Measurements from ENCODE around the gene IGSF3.
"Not testable (repeated sequence)": the region's sequence is repeated elsewhere in the genome, so short reads cannot be mapped to it uniquely, and the experiment has no call there.

IGSF3 gene

GRCh38 chr1:116663821-116664220 lies 3.7 kb downstream of the IGSF3 start:
- no peak overlapping the region for H3K27ac ChIP-seq
- no peaks in the 10 kb centered on the region for H3K9me3 ChIP-seq
- TF ChIP-seq, protein P1, sequence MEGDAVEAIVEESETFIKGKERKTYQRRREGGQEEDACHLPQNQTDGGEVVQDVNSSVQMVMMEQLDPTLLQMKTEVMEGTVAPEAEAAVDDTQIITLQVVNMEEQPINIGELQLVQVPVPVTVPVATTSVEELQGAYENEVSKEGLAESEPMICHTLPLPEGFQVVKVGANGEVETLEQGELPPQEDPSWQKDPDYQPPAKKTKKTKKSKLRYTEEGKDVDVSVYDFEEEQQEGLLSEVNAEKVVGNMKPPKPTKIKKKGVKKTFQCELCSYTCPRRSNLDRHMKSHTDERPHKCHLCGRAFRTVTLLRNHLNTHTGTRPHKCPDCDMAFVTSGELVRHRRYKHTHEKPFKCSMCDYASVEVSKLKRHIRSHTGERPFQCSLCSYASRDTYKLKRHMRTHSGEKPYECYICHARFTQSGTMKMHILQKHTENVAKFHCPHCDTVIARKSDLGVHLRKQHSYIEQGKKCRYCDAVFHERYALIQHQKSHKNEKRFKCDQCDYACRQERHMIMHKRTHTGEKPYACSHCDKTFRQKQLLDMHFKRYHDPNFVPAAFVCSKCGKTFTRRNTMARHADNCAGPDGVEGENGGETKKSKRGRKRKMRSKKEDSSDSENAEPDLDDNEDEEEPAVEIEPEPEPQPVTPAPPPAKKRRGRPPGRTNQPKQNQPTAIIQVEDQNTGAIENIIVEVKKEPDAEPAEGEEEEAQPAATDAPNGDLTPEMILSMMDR (IDR thresholded peaks at IDR 0.05) = no peak
- peaks cover 10 to 13% of the 10 kb centered on the region in 2 experiments for H3K4me1 ChIP-seq (ENCODE audit: control insufficient read depth in 1 of 2, insufficient read depth in 1 of 2, low read depth in 1 of 2, low read length in 1 of 2)
- no peak overlapping the region for H3K4me3 ChIP-seq (ENCODE audit: low read depth in 1 of 2, low read length in 1 of 2)
- H3K27me3 ChIP-seq = peaks cover 83% of the 10 kb centered on the region
- H3K36me3 ChIP-seq = no peaks in the 10 kb centered on the region

- Histone ChIP-seq H3K27me3 (peaks cover 61% of the 10 kb centered on the region), H3K4me1 (ENCODE audit: control insufficient read depth in 1 of 2, insufficient read depth in 1 of 2, low read depth in 1 of 2, low read length in 1 of 2) (peaks cover 2 to 4% of the 10 kb centered on the region in 2 experiments), H3K36me3 (no peaks in the 10 kb centered on the region), H3K9me3 (no peaks in the 10 kb centered on the region), H3K4me3 (ENCODE audit: low read depth in 1 of 2, low read length in 1 of 2) (no peak overlapping the region), H3K27ac (no peak overlapping the region)
- TF ChIP-seq, protein P1 (IDR thresholded peaks at IDR 0.05) = no peak
These were observed 5.9 kb downstream of the IGSF3 start for GRCh38 chr1:116661633-116662032.

- not testable (repeated sequence) for H3K36me3 ChIP-seq; H3K4me3 ChIP-seq (ENCODE audit: low read depth in 1 of 2, low read length in 1 of 2); H3K4me1 ChIP-seq (ENCODE audit: control insufficient read depth in 1 of 2, insufficient read depth in 1 of 2, low read depth in 1 of 2, low read length in 1 of 2); H3K9me3 ChIP-seq; H3K27ac ChIP-seq
- peaks cover 31% of the 10 kb centered on the region for H3K27me3 ChIP-seq
These were observed 8.9 kb downstream of the IGSF3 start for GRCh38 chr1:116658645-116659044.

DNA sequence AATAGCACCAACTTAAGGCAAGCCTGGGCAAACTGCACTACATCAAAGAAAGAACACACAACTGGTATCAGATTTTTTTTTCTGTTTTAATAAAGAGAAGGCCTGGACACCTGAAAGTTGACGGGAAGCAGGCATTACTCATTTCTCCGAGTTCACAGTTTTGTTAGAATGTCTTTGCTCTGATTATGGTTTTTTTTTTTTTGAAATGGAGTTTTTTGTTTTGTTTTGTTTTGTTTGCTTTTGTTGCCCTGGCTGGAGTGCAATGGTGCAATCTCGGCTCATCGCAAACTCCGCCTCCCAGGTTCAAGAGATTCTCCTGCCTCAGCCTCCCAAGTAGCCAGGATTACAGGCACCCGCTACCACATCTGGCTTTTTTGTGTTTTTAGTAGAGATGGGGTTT lies 9.7 kb downstream of the IGSF3 start:
- H3K4me3 ChIP-seq (ENCODE audit: low read depth in 1 of 2, low read length in 1 of 2); H3K27ac ChIP-seq; H3K36me3 ChIP-seq; H3K9me3 ChIP-seq; H3K4me1 ChIP-seq (ENCODE audit: control insufficient read depth in 1 of 2, insufficient read depth in 1 of 2, low read depth in 1 of 2, low read length in 1 of 2): not testable (repeated sequence)
- H3K27me3 ChIP-seq = peaks cover 24% of the 10 kb centered on the region

DNA sequence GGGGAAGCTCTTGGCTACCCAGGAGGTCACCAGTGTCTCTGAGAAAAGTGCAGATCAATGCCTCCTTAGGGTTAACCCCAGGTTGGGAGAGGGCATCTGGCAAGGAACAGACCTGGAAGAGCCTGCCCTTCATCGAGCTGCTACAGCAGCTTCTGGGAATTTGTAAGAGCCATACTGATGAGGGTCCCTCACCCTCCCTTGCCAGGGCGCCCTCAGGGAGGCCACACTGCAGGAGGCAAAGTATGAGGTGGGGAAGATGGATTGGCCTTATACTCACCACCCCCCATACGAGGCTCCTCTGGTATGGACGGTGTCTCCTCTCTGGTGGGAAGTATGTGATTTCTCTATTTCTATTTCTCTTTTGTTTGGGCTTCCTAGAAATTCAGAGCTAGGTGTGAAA lies 13.2 kb downstream of the IGSF3 start:
- Histone ChIP-seq H3K36me3 (no peaks in the 10 kb centered on the region), H3K27me3 (peaks cover 15% of the 10 kb centered on the region), H3K4me1 (ENCODE audit: control insufficient read depth in 1 of 2, insufficient read depth in 1 of 2, low read depth in 1 of 2, low read length in 1 of 2) (no peaks in the 10 kb centered on the region), H3K27ac (no peak overlapping the region), H3K4me3 (ENCODE audit: low read depth in 1 of 2, low read length in 1 of 2) (no peak overlapping the region), H3K9me3 (no peaks in the 10 kb centered on the region)
- TF ChIP-seq, protein P1 (IDR thresholded peaks at IDR 0.05) = no peak

DNA sequence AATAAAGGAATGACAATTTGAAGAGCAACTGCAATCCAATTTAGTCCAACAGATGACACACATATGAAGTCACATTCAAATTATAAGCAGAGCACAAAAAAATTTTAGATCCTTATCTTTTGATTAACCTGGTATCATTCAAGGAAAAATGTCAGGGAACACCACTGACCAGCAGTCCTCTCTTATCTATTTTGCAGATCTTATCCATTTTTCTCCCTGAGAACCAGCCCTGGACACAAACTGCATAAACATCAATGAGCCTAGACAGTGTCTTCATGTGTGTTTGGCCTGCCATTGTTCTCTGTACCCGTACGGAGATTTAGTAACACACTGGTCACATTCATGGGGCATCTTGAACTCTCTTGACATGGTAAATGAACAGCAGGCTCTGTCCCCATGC lies 14.9 kb downstream of the IGSF3 start:
- peaks cover 31% of the 10 kb centered on the region for H3K27me3 ChIP-seq
- H3K36me3 ChIP-seq; H3K27ac ChIP-seq; H3K4me3 ChIP-seq (ENCODE audit: low read depth in 1 of 2, low read length in 1 of 2); H3K4me1 ChIP-seq (ENCODE audit: control insufficient read depth in 1 of 2, insufficient read depth in 1 of 2, low read depth in 1 of 2, low read length in 1 of 2); H3K9me3 ChIP-seq: not testable (repeated sequence)

DNA sequence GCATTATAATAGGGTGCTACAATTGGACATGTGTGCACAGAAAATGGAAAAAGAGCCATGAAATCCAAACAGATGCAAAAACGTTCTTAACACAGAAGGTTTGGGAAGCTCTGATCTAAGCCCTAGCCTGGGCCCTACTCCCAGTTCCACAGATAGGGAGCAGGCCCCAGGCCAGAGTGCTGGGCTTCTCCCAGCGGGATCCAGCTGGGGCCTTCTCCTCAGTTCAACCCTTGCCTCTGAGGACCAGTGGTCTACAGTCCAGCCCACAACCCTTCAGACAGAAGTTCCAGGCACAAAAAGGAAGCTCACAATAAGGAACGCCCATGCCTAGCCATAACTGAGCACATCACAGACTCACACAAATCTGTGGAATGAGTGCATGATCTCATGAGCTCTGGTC lies 16.8 kb downstream of the IGSF3 start:
- H3K4me3 ChIP-seq (ENCODE audit: low read depth in 1 of 2, low read length in 1 of 2); H3K4me1 ChIP-seq (ENCODE audit: control insufficient read depth in 1 of 2, insufficient read depth in 1 of 2, low read depth in 1 of 2, low read length in 1 of 2); H3K9me3 ChIP-seq; H3K27ac ChIP-seq; H3K36me3 ChIP-seq: not testable (repeated sequence)
- H3K27me3 ChIP-seq = peaks cover 43% of the 10 kb centered on the region

- not testable (repeated sequence) for H3K27ac ChIP-seq; H3K36me3 ChIP-seq; H3K4me1 ChIP-seq (ENCODE audit: control insufficient read depth in 1 of 2, insufficient read depth in 1 of 2, low read depth in 1 of 2, low read length in 1 of 2); H3K9me3 ChIP-seq; H3K4me3 ChIP-seq (ENCODE audit: low read depth in 1 of 2, low read length in 1 of 2)
- H3K27me3 ChIP-seq = peaks cover 45% of the 10 kb centered on the region
These were observed 18.5 kb downstream of the IGSF3 start for GRCh38 chr1:116649041-116649440.

GRCh38 chr1:116648325-116648724 lies 19.2 kb downstream of the IGSF3 start:
- peaks cover 51% of the 10 kb centered on the region for H3K27me3 ChIP-seq
- H3K4me1 ChIP-seq (ENCODE audit: control insufficient read depth in 1 of 2, insufficient read depth in 1 of 2, low read depth in 1 of 2, low read length in 1 of 2); H3K4me3 ChIP-seq (ENCODE audit: low read depth in 1 of 2, low read length in 1 of 2); H3K27ac ChIP-seq; H3K9me3 ChIP-seq; H3K36me3 ChIP-seq: not testable (repeated sequence)

GRCh38 chr1:116647186-116647585 lies 20.3 kb downstream of the IGSF3 start:
- peaks cover 46% of the 10 kb centered on the region for H3K27me3 ChIP-seq
- H3K27ac ChIP-seq; H3K36me3 ChIP-seq; H3K9me3 ChIP-seq; H3K4me3 ChIP-seq (ENCODE audit: low read depth in 1 of 2, low read length in 1 of 2); H3K4me1 ChIP-seq (ENCODE audit: control insufficient read depth in 1 of 2, insufficient read depth in 1 of 2, low read depth in 1 of 2, low read length in 1 of 2): not testable (repeated sequence)

GRCh38 chr1:116646673-116647170 lies 20.8 kb downstream of the IGSF3 start:
- H3K27ac ChIP-seq; H3K36me3 ChIP-seq; H3K4me3 ChIP-seq (ENCODE audit: low read depth in 1 of 2, low read length in 1 of 2); H3K9me3 ChIP-seq; H3K4me1 ChIP-seq (ENCODE audit: control insufficient read depth in 1 of 2, insufficient read depth in 1 of 2, low read depth in 1 of 2, low read length in 1 of 2): not testable (repeated sequence)
- peaks cover 41% of the 10 kb centered on the region for H3K27me3 ChIP-seq

All from neutrophil (primary cell).